NCI-H2196 treated with DMSO at 0.1 percent for 48 hours (cell line): ENCODE data around the gene CCDC8.
A peak's percentile ranks its signal among the peaks of the same experiment; 100 is the strongest.
"Not testable (repeated sequence)": the region's sequence is repeated elsewhere in the genome, so short reads cannot be mapped to it uniquely, and the experiment has no call there.

ENCODE experiments used
- DNase-seq: peaks from one replicate; lab custom pipeline; 2025; ENCODE audit not compliant: unreplicated experiment; lab: John Stamatoyannopoulos, UW

CCDC8 gene

GRCh38 chr19:46428239-46429135 lies 15.1 kb upstream of the CCDC8 start, which contains the start of gene PNMA8C:
Gene PNMA8C, minus strand, starts transcription at chr19:46428936. Its CDS starts 577 bp downstream, at chr19:46428359.
- DNase-seq, result peak; percentile 87

DNA sequence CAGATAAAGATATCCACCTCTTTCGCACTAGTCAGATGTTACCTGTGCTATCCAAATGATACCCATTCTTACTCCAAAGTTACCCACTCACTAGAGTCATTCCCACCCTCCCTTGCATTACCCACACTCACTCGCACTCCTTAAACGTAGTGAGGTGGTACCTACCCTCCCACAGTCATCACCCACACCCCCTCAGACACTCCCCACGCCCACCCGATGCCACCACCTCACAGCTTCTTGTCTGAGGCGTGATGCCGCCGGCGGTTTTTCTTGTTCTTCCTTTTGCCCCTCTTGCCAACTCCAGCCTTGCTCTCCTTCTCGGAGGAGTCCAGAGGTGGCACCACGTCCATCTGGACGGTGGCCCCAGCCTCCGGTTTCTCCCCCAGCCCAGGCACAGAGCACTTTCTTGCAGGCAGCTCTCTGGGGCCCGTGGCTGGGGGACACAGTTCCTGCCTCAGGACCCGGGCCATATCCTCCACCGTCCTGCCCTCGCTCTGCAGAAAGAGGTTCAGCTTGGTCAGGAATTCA lies 14.2 kb upstream of the CCDC8 start:
- no peak for DNase-seq

DNA sequence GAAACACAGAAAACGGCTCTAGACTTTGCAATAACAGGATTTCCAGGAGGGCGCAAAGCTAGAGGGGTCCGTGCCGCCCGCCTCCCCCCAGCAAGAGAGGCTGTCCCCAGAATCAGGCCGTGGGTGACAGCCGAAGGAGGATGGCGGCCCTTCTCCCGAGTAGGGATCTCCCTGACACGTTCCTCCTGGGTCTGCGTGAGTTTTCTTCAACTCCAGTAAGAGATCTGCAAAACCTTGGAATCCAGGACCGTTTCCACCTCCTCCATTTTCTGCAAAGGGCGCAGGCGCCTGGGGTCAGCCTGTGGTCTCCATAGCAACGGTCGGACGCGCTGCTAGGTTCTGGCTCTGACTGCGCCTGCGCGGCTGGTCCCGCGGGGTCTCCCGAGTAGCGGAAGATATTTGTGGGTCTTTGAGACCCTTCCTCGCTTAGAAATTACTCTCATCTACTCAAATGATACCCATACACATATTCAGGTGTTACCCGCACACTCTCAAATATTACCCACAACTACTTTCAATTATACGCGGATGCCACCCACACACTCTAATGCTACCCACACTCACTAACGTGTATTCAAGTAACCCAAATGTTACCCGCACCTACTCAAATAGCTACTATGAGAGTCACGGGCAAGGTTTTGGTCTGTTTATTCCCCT lies 13.3 kb upstream of the CCDC8 start:
- peak; percentile 46 for DNase-seq

DNA sequence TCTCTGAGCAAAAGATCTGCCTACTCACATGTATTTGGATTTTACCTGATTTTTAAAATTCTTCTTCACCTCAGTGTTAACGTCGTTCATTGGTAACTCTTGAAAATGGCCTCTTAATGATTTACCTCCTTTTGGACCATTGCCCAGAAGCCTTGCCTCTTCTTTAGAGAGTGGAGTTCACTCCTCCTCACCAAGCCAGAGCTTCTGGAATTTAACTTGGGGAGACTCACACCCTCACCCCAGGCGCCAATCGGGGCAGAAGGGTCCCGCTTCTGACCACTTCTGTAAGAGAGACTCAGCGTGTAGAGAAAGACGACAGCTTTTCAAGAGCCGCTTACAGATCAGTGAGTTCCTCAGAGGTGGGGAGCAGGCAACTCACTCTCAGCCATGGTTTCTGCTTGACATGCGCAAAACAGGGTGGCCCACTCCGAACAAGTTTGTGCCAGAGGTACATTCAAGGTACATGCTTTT lies 12.7 kb upstream of the CCDC8 start:
- DNase-seq, result no peak

- no peak for DNase-seq
Observed at GRCh38 chr19:46423188-46423587, 9.8 kb upstream of the CCDC8 start.

DNA sequence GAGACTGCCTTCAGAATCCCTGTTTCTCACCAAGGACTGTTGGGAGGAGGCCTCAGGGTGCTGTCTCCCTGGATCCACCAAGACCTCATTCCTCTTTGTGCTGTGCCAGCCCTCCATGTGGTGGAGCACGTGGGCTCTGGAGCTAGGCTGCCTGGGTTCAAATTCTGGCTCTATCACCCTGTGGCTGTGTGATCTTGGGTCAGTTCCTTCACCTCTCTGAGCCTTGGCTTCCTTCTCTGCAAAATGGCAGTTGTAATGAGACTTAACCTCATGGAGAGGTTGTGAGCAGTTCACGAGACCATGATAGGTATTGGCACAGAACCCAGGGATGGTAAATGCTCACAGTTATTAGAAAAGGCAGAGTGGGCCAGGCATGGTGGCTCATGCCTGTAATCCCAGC lies 9.0 kb upstream of the CCDC8 start:
- no peak for DNase-seq

- no peak for DNase-seq
Observed at GRCh38 chr19:46420056-46420455, 6.7 kb upstream of the CCDC8 start.

GRCh38 chr19:46415804-46416709 lies 2.7 kb upstream of the CCDC8 start:
- DNase-seq, result peak; percentile 78

- DNase-seq, result not testable (repeated sequence)
Observed at GRCh38 chr19:46414899-46415298, 1.5 kb upstream of the CCDC8 start.

- no peak for DNase-seq
Observed at GRCh38 chr19:46412650-46413261, 608 bp downstream of the CCDC8 start.

DNA sequence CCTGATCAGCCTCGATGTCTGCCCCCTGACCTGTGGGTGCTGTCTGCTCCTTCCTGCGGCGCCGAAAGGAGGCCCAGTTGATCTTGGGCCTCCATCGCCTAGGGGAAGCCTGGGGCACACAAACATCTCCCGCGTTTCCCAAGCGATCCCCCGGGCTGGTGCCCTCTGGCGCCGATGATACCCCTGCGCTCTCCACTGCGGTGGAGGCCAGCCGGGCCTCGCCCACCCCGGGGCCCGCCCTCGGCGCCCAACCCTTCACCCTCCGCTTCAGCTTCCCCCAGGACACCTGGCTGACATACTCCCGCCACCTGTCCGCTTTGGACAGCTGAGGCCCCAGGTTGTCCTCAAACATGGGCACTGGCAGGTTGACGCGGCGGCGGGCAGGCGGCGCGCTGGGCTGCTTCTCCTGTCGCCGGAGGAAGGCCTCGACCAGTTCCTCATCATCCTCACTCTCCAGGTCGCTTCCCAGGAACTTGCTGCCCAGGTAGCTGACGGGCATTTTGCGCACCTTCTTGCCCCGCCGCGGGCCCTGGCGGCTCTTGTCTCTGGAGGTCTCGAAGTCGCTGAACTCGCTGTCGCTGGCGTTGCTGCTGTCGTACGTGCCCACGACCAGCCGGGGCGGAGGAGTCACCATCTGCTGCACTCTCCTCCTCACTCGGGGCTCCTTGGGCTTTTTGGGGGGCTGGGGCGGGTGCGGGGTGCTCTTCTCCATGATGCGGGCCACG lies 1.3 kb downstream of the CCDC8 start:
- no peak for DNase-seq

DNA sequence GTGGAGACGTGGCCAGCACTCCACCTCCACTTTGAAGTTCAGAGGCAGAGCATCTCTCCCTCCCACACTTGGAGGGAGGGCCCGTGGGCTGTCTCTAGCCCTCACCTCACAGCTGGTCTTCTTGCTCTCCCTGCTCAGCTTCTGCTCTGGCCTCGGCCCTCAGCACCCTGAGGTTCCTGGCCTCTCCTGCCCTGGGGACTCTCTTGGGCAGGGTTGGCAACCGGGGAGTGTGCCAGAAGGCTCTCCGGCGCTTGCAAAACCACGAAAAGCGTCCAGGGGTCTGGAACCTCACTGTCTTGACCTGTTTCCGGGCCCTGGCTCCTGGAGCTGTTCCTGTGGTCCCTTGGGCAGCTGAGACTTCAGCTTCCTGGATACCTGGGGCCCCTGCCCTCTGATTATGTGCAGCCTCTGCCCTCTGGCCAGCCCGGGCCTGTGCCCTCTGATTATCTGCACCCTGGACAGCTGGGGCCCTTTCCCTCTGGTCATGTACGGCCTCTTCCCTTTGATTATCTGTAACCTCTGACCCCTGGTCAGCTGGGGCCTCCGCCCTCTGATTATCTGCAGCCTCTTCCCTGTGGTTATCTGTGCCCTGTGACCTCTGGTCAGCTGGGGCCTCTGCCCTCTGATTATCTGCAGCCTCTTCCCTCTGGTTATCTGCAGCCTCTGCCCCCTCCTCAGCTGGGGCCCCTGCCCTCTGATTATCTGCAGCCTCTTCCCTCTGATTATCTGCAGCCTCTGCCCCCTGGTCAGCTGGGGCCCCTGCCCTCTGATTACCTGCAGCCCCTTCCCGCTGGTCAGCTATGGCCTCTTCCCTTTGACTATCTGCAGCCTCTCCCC lies 2.1 kb downstream of the CCDC8 start:
- no peak for DNase-seq

DNA sequence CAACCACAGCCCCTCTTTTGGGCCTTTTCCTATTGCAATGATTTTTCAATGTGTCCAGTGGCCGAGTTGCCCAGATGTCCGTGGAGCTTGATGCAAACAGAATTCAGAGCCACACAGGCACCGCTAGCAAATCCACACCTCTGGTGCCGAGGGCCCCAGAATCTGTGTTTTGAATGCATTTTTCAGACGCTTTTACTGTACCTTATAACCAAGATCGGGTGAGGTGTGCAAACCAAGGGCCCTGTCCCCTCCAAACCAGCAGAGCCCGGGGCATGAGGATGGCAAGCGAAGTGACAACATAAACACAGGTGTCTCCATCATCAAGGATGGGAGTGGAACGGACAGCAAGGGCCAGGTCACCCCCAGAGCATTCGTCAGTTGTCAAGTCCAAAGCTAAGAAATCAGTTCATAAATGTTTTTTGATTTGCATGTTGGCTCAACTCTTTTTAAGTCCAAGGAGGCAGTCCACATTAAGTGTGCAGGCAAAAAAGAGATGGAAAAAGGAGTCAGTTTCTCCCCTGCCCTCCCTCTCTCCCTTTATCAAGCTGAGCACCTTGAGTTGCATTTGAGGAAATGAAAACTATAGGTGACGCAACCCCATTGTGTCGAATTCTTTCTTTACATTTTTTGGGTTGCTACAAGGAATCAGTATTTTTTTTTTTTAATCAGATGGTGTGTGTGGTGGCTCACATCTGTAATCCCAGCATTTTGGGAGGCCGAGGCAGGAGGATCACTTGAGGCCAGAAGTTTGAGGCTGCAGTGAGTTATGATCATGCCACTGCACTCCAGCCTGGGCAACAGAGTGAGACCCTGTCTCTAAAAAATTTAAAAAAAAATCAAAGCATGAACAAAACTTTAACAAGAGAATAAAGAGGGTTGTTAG lies 2.9 kb downstream of the CCDC8 start:
- DNase-seq, result no peak

- no peak for DNase-seq
Observed at GRCh38 chr19:46409191-46409590, 4.2 kb downstream of the CCDC8 start.

- no peak for DNase-seq
Observed at GRCh38 chr19:46408664-46409039, 4.7 kb downstream of the CCDC8 start.

DNA sequence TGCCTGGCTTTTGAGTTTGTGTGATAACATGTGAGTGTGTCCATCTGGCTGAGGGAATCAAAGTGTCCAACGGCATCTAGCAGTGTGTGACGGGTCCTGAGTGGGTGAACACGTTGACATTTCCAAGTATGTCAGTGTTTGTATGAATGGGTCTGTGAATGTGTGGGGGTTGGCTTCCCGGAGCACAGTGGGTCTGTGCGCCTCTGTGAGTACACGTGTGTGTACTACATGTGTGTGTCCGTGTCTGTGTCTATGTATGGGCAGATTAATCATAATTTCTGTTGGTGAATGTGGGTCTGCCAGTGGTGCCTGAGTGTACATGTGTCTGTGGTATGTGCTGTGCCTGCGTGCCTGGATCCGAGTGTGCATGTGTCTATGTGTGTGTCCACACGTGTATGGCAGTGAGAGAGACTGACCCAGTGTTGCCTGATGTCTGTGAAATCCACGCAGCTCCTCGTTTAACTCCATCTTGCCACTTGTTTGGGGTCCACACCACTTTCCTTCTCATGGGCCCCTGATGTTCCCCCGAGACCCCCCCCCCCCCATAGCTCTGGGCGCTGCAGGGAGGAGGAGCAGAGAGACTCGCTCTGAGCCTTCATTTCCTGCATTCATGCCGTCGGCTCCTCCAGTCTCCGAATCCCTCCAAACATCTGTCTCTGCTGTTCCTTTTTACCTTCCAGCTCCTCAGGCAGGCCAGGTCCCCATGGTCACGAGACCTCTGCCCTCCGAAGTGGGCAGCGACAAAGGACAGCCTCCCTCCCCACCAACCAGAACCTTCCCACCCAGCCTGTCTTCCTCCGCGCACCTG lies 5.3 kb downstream of the CCDC8 start:
- no peak for DNase-seq

DNA sequence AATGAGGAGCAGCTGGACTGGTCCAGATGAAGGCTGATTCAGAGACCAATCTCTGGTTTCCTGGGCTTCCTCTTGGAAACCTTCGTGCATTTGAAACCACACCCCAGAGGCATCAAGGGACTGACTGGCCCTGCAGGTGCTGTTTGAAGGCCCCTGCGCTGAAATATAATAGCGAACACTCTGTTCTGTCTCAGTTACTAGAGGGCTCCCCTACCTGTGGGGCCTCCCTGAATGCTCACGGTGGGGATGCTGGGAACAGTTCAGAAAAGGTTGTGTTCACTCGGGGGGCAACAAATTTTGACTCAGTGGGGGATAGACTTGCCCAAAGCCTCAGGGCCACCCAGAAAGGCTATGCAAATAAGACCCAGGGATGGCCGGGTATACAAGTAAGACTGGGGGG lies 6.4 kb downstream of the CCDC8 start:
- DNase-seq, result no peak
